ENCODE data around the gene CCBE1.

- TF ChIP-seq ZNF274 (IDR thresholded peaks at IDR 0.05; ENCODE audit: low read depth, low read length) (no peak), YY1 (IDR thresholded peaks at IDR 0.05; ENCODE audit: insufficient read depth, insufficient read length) (no peak)
These were observed 36.2 kb upstream of the CCBE1 start for GRCh38 chr18:59733421-59733820.

Data from NT2/D1 (cell line).